ENCODE measurements around the gene CDH13.

CDH13 gene

GRCh38 chr16:82699260-82699659 is 72.5 kb downstream of the CDH13 start:
- H2BK5ac ChIP-seq (ENCODE audit: low read depth, low read length, poor library complexity, severe bottlenecking): no peak overlapping the region
- H3K23ac ChIP-seq (ENCODE audit: low read length in 2 of 2): peak overlapping the region in 1 of 2 experiments; percentile 10
- no peak overlapping the region for H3K4me2 ChIP-seq (ENCODE audit: low read length, poor library complexity, severe bottlenecking)
- peak overlapping the region; percentile 92 for H4K91ac ChIP-seq (ENCODE audit: low read length)
- H2BK120ac ChIP-seq (ENCODE audit: low read depth, low read length): no peak overlapping the region
- H3K27me3 ChIP-seq (ENCODE audit: control insufficient read depth in 1 of 2, insufficient read depth in 1 of 2, low read length in 2 of 2): no peaks in the 10 kb centered on the region
- peak overlapping the region; percentile 50 to 99 for H2BK12ac ChIP-seq (ENCODE audit: low read length in 2 of 2)
- H3K79me1 ChIP-seq (replicated peaks; ENCODE audit: low read length, poor library complexity, severe bottlenecking): peaks cover 12% of the 10 kb centered on the region
- no peak overlapping the region for H2AK5ac ChIP-seq (ENCODE audit: low read length, severe bottlenecking)
- H4K8ac ChIP-seq (ENCODE audit: low read length): peak overlapping the region; percentile 83
- H3K4ac ChIP-seq (ENCODE audit: low read depth in 1 of 2, low read length in 2 of 2): peak overlapping the region in 1 of 2 experiments; percentile 1
- no peaks in the 10 kb centered on the region for H3K9me3 ChIP-seq (ENCODE audit: control insufficient read depth, low read length)
- DNase-seq: no peak
- no peaks in the 10 kb centered on the region for H3K36me3 ChIP-seq (ENCODE audit: control insufficient read depth in 1 of 2, insufficient read depth in 2 of 2, low read depth in 1 of 2, low read length in 2 of 2)
- H3K18ac ChIP-seq (ENCODE audit: low read depth in 1 of 2, low read length in 2 of 2): peak overlapping the region in 1 of 2 experiments; percentile 67
- no peak overlapping the region for H2AFZ ChIP-seq (ENCODE audit: low read depth, low read length)
- H3K14ac ChIP-seq (ENCODE audit: low read length in 2 of 2): no peak overlapping the region
- 90% methylated on average over 3 of the region's 3 CpGs for WGBS
- H2BK15ac ChIP-seq (ENCODE audit: low read depth, poor library complexity, severe bottlenecking): peak overlapping the region; percentile 98
- H3K9ac ChIP-seq (ENCODE audit: low read length): peak overlapping the region; percentile 52
- no peak overlapping the region for H3K4me3 ChIP-seq (ENCODE audit: insufficient read depth in 1 of 2, low read depth in 1 of 2, low read length in 2 of 2)
- peaks cover 14% of the 10 kb centered on the region for H3K4me1 ChIP-seq (ENCODE audit: control insufficient read depth, insufficient read depth, low read depth, low read length)
- no peak overlapping the region for H3K27ac ChIP-seq (ENCODE audit: low read length, poor library complexity, severe bottlenecking)

DNA sequence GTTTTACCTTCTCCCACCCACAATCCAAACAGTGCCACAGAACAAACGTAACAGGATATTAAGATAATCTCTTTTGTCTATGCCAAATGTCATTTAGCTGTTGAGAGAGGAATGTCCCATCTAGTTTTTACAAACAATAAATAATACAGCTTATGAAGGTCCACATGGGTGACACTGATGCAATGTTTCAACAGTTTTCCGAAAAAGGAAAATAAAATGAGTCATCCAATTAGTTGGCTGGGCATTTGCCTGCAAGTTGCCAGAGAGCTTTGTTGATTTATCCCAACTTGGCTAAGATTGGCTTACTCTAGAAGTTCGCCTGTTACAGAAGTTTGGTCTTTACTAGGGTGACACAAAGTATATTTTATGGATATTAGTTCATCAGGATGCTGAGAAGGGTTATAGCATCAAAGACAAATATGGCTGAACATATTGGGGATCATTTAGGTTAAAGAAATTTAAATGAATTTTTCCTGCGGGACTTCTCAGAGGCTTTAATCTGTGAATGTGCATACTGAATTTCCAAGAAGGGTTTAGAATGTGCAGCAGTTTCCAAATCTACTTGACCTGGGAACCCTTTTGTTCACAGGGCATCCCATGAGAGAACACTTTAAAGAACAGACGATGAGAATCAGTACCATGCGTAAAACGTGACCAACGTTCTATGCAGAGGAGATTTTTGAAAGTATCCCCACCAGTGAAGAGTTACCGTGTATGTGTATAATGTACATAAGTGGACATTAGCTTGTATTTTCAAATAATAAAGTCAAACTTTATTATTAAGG is 73.1 kb downstream of the CDH13 start:
- Histone ChIP-seq H3K9ac (ENCODE audit: low read length) (peak overlapping the region; percentile 52), H3K4ac (ENCODE audit: low read depth in 1 of 2, low read length in 2 of 2) (no peak overlapping the region), H4K8ac (ENCODE audit: low read length) (no peak overlapping the region), H3K23ac (ENCODE audit: low read length in 2 of 2) (no peak overlapping the region), H3K27ac (ENCODE audit: low read length, poor library complexity, severe bottlenecking) (no peak overlapping the region), H3K9me3 (ENCODE audit: control insufficient read depth, low read length) (no peaks in the 10 kb centered on the region), H2BK5ac (ENCODE audit: low read depth, low read length, poor library complexity, severe bottlenecking) (no peak overlapping the region), H3K36me3 (ENCODE audit: control insufficient read depth in 1 of 2, insufficient read depth in 2 of 2, low read depth in 1 of 2, low read length in 2 of 2) (no peaks in the 10 kb centered on the region), H3K4me1 (ENCODE audit: control insufficient read depth, insufficient read depth, low read depth, low read length) (peaks cover 14% of the 10 kb centered on the region), H4K91ac (ENCODE audit: low read length) (no peak overlapping the region), H3K4me2 (ENCODE audit: low read length, poor library complexity, severe bottlenecking) (no peak overlapping the region), H2BK12ac (ENCODE audit: low read length in 2 of 2) (peak overlapping the region in 1 of 2 experiments; percentile 55), H3K79me1 (replicated peaks; ENCODE audit: low read length, poor library complexity, severe bottlenecking) (peaks cover 16% of the 10 kb centered on the region), H3K27me3 (ENCODE audit: control insufficient read depth in 1 of 2, insufficient read depth in 1 of 2, low read length in 2 of 2) (no peaks in the 10 kb centered on the region), H3K14ac (ENCODE audit: low read length in 2 of 2) (no peak overlapping the region), H2AK5ac (ENCODE audit: low read length, severe bottlenecking) (no peak overlapping the region), H3K4me3 (ENCODE audit: insufficient read depth in 1 of 2, low read depth in 1 of 2, low read length in 2 of 2) (no peak overlapping the region), H2AFZ (ENCODE audit: low read depth, low read length) (no peak overlapping the region), H3K18ac (ENCODE audit: low read depth in 1 of 2, low read length in 2 of 2) (peak overlapping the region in 1 of 2 experiments; percentile 81), H2BK15ac (ENCODE audit: low read depth, poor library complexity, severe bottlenecking) (no peak overlapping the region), H2BK120ac (ENCODE audit: low read depth, low read length) (no peak overlapping the region)
- 62% methylated on average over 7 of the region's 9 CpGs for WGBS
- DNase-seq: peak; percentile 84

DNA sequence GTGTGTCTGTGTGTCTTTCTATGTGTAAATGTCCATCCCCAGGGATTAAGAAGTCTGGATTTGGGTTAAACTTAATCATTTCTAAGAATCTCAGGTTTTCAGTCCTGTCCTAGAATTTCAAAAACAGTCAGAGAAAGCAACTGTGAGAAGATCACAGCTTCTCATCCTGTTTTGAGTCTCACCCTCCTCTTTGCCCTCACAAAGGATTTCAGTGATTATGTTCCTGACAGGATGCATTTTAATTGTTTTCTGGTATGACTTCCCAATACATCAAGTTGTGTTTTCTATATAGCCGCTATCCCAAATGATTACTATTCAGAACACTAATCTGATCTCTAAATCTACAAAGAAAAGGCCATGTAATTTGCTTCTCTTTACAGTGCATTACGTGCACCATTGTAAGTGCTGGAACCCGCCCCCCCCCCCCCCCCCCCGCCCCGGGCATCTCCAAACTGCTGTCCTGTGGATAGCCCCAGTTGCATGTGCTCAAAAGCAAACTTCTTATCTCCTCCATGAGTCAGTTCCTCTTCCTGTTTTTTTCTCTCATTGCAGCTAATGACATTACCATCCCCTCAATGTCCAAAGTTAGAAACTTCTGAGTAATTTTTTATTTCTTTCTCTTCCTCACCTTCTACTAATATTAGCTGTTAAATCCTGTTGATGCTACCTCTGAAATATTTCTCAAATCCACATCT is 73.9 kb downstream of the CDH13 start:
- H3K27ac ChIP-seq (ENCODE audit: low read length, poor library complexity, severe bottlenecking): no peak overlapping the region
- no peak overlapping the region for H3K4me2 ChIP-seq (ENCODE audit: low read length, poor library complexity, severe bottlenecking)
- no peaks in the 10 kb centered on the region for H3K36me3 ChIP-seq (ENCODE audit: control insufficient read depth in 1 of 2, insufficient read depth in 2 of 2, low read depth in 1 of 2, low read length in 2 of 2)
- H2BK12ac ChIP-seq (ENCODE audit: low read length in 2 of 2): no peak overlapping the region
- no peaks in the 10 kb centered on the region for H3K9me3 ChIP-seq (ENCODE audit: control insufficient read depth, low read length)
- H3K27me3 ChIP-seq (ENCODE audit: control insufficient read depth in 1 of 2, insufficient read depth in 1 of 2, low read length in 2 of 2): no peaks in the 10 kb centered on the region
- no peak overlapping the region for H4K8ac ChIP-seq (ENCODE audit: low read length)
- peak; percentile 83 for DNase-seq
- no peak overlapping the region for H3K4ac ChIP-seq (ENCODE audit: low read depth in 1 of 2, low read length in 2 of 2)
- no peak overlapping the region for H2BK5ac ChIP-seq (ENCODE audit: low read depth, low read length, poor library complexity, severe bottlenecking)
- no peak overlapping the region for H3K4me3 ChIP-seq (ENCODE audit: insufficient read depth in 1 of 2, low read depth in 1 of 2, low read length in 2 of 2)
- no peak overlapping the region for H2BK120ac ChIP-seq (ENCODE audit: low read depth, low read length)
- no peak overlapping the region for H3K23ac ChIP-seq (ENCODE audit: low read length in 2 of 2)
- H2AK5ac ChIP-seq (ENCODE audit: low read length, severe bottlenecking): no peak overlapping the region
- H4K91ac ChIP-seq (ENCODE audit: low read length): no peak overlapping the region
- no peak overlapping the region for H2BK15ac ChIP-seq (ENCODE audit: low read depth, poor library complexity, severe bottlenecking)
- no peak overlapping the region for H2AFZ ChIP-seq (ENCODE audit: low read depth, low read length)
- H3K79me1 ChIP-seq (replicated peaks; ENCODE audit: low read length, poor library complexity, severe bottlenecking): peaks cover 19% of the 10 kb centered on the region
- WGBS: 29% methylated on average over 2 of the region's 5 CpGs
- H3K9ac ChIP-seq (ENCODE audit: low read length): no peak overlapping the region
- peak overlapping the region in 1 of 2 experiments; percentile 4 for H3K18ac ChIP-seq (ENCODE audit: low read depth in 1 of 2, low read length in 2 of 2)
- H3K14ac ChIP-seq (ENCODE audit: low read length in 2 of 2): no peak overlapping the region
- peaks cover 11% of the 10 kb centered on the region for H3K4me1 ChIP-seq (ENCODE audit: control insufficient read depth, insufficient read depth, low read depth, low read length)

GRCh38 chr16:82701442-82701955 is 74.7 kb downstream of the CDH13 start:
- Histone ChIP-seq H3K27me3 (ENCODE audit: control insufficient read depth in 1 of 2, insufficient read depth in 1 of 2, low read length in 2 of 2) (no peaks in the 10 kb centered on the region), H3K18ac (ENCODE audit: low read depth in 1 of 2, low read length in 2 of 2) (peak overlapping the region; percentile 47 to 93), H3K4me2 (ENCODE audit: low read length, poor library complexity, severe bottlenecking) (no peak overlapping the region), H2AK5ac (ENCODE audit: low read length, severe bottlenecking) (no peak overlapping the region), H2AFZ (ENCODE audit: low read depth, low read length) (no peak overlapping the region), H2BK5ac (ENCODE audit: low read depth, low read length, poor library complexity, severe bottlenecking) (no peak overlapping the region), H3K23ac (ENCODE audit: low read length in 2 of 2) (no peak overlapping the region), H3K27ac (ENCODE audit: low read length, poor library complexity, severe bottlenecking) (no peak overlapping the region), H2BK12ac (ENCODE audit: low read length in 2 of 2) (peak overlapping the region; percentile 65 to 83), H3K14ac (ENCODE audit: low read length in 2 of 2) (no peak overlapping the region), H3K4me3 (ENCODE audit: insufficient read depth in 1 of 2, low read depth in 1 of 2, low read length in 2 of 2) (no peak overlapping the region), H3K4me1 (ENCODE audit: control insufficient read depth, insufficient read depth, low read depth, low read length) (peaks cover 11% of the 10 kb centered on the region), H4K8ac (ENCODE audit: low read length) (no peak overlapping the region), H3K36me3 (ENCODE audit: control insufficient read depth in 1 of 2, insufficient read depth in 2 of 2, low read depth in 1 of 2, low read length in 2 of 2) (no peaks in the 10 kb centered on the region), H4K91ac (ENCODE audit: low read length) (no peak overlapping the region), H2BK120ac (ENCODE audit: low read depth, low read length) (peak overlapping the region; percentile 81), H3K79me1 (replicated peaks; ENCODE audit: low read length, poor library complexity, severe bottlenecking) (peaks cover 20% of the 10 kb centered on the region), H3K9ac (ENCODE audit: low read length) (no peak overlapping the region), H3K4ac (ENCODE audit: low read depth in 1 of 2, low read length in 2 of 2) (peak overlapping the region; percentile 60 to 93), H2BK15ac (ENCODE audit: low read depth, poor library complexity, severe bottlenecking) (no peak overlapping the region), H3K9me3 (ENCODE audit: control insufficient read depth, low read length) (no peaks in the 10 kb centered on the region)
- 62% methylated on average over 3 of the region's 4 CpGs for WGBS
- DNase-seq: peak; percentile 32
